Esophagus muscularis mucosa (tissue), 4 donors: Measurements from ENCODE around the gene PPP1R12A. TPM values are rescaled to one million over a fixed set of nuclear protein-coding genes. Genes with fewer than 3 reads are reported as not detected.
A peak's percentile ranks its signal among the peaks of the same experiment; 100 is the strongest.
"Not testable (repeated sequence)": the region's sequence is repeated elsewhere in the genome, so short reads cannot be mapped to it uniquely, and the experiment has no call there.

ENCODE experiments used
- DNase-seq: peaks from one replicate; pipeline ENCODE4 v3.0.0-alpha.2; 2017; ENCODE audit errors: extremely low spot score
- H3K27ac ChIP-seq, 4 donors: fragments of 200-600 bp; sonication (generic); replicated peaks in 1 of 4; 1 replicate in 3 of 4; 2 replicates in 1 of 4; pipeline ENCODE4 v1.5.1; 2016 to 2019; ENCODE audit warnings: mild to moderate bottlenecking in 1 of 4
- H3K27me3 ChIP-seq, 4 donors: fragments of 200-600 bp; sonication (generic); one replicate each; pipeline versions ENCODE4 v1.5.1 to v1.6.0; 2016 to 2019
- H3K36me3 ChIP-seq, 4 donors: fragments of 200-600 bp; sonication (generic); one replicate each; pipeline ENCODE4 v1.5.1; 2016 to 2019
- H3K4me1 ChIP-seq, 4 donors: fragments of 200-600 bp; sonication (generic); one replicate each; pipeline ENCODE4 v1.5.1; 2016 to 2019
- H3K4me3 ChIP-seq, 4 donors: fragments of 200-600 bp; sonication (generic); 1 replicate in 2 of 4; 2 replicates in 2 of 4; pipeline ENCODE4 v1.5.1; 2016 to 2019; ENCODE audit warnings: mild to moderate bottlenecking in 4 of 4, moderate library complexity in 1 of 4
- H3K9me3 ChIP-seq, 4 donors: fragments of 200-600 bp; sonication (generic); 1 replicate in 3 of 4; 2 replicates in 1 of 4; pipeline ENCODE4 v1.5.1; 2016 to 2019
- CTCF ChIP-seq, 3 experiments: fragments of 200-600 bp in 2 of 3; fragments of 450-650 bp in 1 of 3; sonication (generic) in 2 of 3; IDR thresholded peaks; one replicate each; pipeline ENCODE4 v1.5.1; 2017 to 2019; ENCODE audit warnings: antibody characterized with exemption in 3 of 3, mild to moderate bottlenecking in 2 of 3, moderate library complexity in 1 of 3
- EP300 ChIP-seq: sonication (generic); formaldehyde crosslinking; IDR thresholded peaks from one replicate; pipeline ENCODE4 v1.6.1; 2017; ENCODE audit warnings: antibody characterized with exemption
- POLR2A ChIP-seq: fragments of 450-650 bp; IDR thresholded peaks from one replicate; pipeline ENCODE4 v1.6.1; 2017; ENCODE audit warnings: antibody characterized with exemption, moderate library complexity, mild to moderate bottlenecking, low read depth
- POLR2AphosphoS5 ChIP-seq, 2 donors: sonication (generic); formaldehyde crosslinking; IDR thresholded peaks; one replicate each; pipeline ENCODE4 v1.6.1; 2017; ENCODE audit warnings: antibody characterized with exemption in 2 of 2
- WGBS: methylation state at CpG from one replicate; pipeline ENCODE4 v1.1.5; 2018; 5-methylcytosine and 5-hydroxymethylcytosine counted together
- intact Hi-C: fragments of 100-400 bp; cut with DNase I; formaldehyde crosslinking; loops from one replicate; pipeline ENCODE4 v1.15.1; 2023
- total RNA-seq, 4 donors: library from RNA; depleted of rRNA; stranded (reverse); fragments of >200 nt; gene quantifications; one replicate each; pipeline versions ENCODE4 v1.1.0 to v1.2.1, GENCODE V29; 2016

The PPP1R12A gene
- total RNA-seq, 4 donors from 2014 or later: 441 to 691 (median 542) TPM

DNA sequence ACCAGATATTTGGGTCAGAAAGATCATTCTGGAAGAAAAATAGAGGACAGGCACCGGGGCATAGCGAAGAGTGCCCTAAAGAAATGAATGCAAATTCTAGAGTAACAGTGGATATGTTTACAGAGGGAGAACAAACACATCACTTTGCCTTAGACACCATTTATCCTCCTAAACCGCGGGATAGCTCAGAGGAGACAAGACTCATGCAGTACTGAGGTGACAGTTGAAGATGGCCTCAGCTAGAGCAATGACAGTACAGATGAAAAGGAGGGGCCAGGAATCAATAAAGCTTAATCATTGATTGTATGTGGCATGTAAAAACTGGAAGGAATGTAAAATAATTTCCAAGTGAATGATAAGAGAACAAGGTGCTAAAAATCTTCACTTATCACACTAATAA, 10.5 kb upstream of the PPP1R12A start:
- H3K27me3 ChIP-seq: no peaks in the 10 kb centered on the region
- TF ChIP-seq POLR2AphosphoS5 (IDR thresholded peaks at IDR 0.05) (no peak), CTCF (IDR thresholded peaks at IDR 0.05) (no peak), EP300 (no peak), POLR2A (no peak)
- no peaks in the 10 kb centered on the region for H3K36me3 ChIP-seq
- no peak overlapping the region for H3K4me3 ChIP-seq
- WGBS: 68% methylated on average over 4 of the region's 4 CpGs
- H3K4me1 ChIP-seq: peaks cover 0 to 10% (median 6%) of the 10 kb centered on the region in 4 donors
- no peak for DNase-seq
- H3K27ac ChIP-seq: no peak overlapping the region
- H3K9me3 ChIP-seq: no peaks in the 10 kb centered on the region
- intact Hi-C loops: no loop called here

- H3K27ac ChIP-seq: no peak overlapping the region
- WGBS: 94% methylated on average over 3 of the region's 3 CpGs
- no peaks in the 10 kb centered on the region for H3K27me3 ChIP-seq
- H3K4me3 ChIP-seq: no peak overlapping the region
- intact Hi-C loops: no loop called here
- H3K36me3 ChIP-seq: no peaks in the 10 kb centered on the region
- H3K9me3 ChIP-seq: no peaks in the 10 kb centered on the region
- peaks cover 0 to 10% (median 6%) of the 10 kb centered on the region in 4 donors for H3K4me1 ChIP-seq
- DNase-seq: no peak
- TF ChIP-seq POLR2AphosphoS5 (IDR thresholded peaks at IDR 0.05) (no peak), EP300 (no peak), POLR2A (no peak)
These were observed 9.7 kb upstream of the PPP1R12A start for GRCh38 chr12:79944565-79944964.

- H3K4me3 ChIP-seq, DNase-seq, H3K9me3 ChIP-seq, intact Hi-C loops, H3K36me3 ChIP-seq, H3K27me3 ChIP-seq, H3K27ac ChIP-seq: not testable (repeated sequence)
- 89% methylated on average over 2 of the region's 2 CpGs for WGBS
- peaks cover 0 to 17% (median 14%) of the 10 kb centered on the region in 4 donors for H3K4me1 ChIP-seq
These were observed 7.9 kb upstream of the PPP1R12A start for GRCh38 chr12:79942846-79943245.

DNA sequence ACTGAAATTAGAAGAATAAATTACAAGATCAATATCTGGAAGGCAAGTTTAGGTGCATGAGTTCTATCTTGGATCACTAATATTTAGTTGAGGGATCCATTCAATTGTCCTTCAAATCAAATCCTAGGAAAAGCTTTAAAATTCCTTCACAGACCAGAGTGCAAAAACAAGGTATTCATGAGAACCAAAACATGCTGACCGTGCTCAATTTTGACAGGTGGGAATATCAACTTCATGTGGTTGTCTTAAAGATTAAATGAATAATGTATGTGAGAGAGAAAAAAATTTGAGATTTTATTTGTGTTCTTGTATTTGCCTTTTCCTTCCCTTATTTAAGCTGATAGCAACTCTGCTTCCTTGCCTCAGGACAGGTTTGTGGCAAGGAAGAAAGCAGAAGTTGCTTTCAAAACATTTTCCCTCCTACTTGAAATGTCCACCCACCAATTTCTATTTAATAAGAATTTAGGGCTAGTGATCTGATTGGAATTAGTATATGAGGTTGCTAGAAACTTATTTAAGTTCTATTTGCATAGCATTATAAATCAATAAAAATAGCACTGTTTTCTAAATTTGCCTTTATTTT, 4.9 kb upstream of the PPP1R12A start:
- Histone ChIP-seq H3K36me3 (no peaks in the 10 kb centered on the region), H3K4me3 (no peak overlapping the region), H3K27me3 (no peaks in the 10 kb centered on the region), H3K4me1 (peaks cover 12 to 29% (median 19%) of the 10 kb centered on the region in 4 donors), H3K9me3 (no peaks in the 10 kb centered on the region), H3K27ac (no peak overlapping the region)
- WGBS: 78% methylated on average over 1 of the region's 1 CpG
- no peak for DNase-seq
- intact Hi-C loops: loop anchor here (5.0 to 10.0 kb wide), 3 partner anchors 125 to 247 kb away; no protein-coding TSS in a partner anchor
- TF ChIP-seq POLR2AphosphoS5 (IDR thresholded peaks at IDR 0.05): no peak
- no peak for TF ChIP-seq POLR2A
- no peak for TF ChIP-seq EP300
- TF ChIP-seq CTCF (IDR thresholded peaks at IDR 0.05): no peak

DNA sequence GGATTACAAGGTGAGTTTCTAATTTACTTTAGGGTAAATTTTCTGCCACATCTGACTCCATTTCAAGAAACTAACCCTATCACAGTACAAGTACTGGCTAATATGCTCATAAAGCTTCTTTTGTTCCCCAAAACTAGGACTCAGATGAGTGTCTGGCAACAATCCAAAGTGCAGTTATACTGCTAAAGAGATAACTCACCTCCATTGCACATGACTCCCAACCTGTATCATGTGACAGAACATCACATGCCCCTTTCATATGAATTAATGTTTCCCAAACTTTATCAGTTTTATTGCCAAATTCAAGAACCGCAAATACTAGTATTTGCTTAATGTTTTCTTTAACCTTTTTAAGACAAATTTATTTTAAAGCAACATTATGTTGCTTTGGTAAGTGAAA, 3.9 kb upstream of the PPP1R12A start:
- H3K4me1 ChIP-seq: peaks cover 12 to 29% (median 19%) of the 10 kb centered on the region in 4 donors
- intact Hi-C loops: loop anchor here (5.0 to 10.0 kb wide), 3 partner anchors 124 to 248 kb away; no protein-coding TSS in a partner anchor
- no peaks in the 10 kb centered on the region for H3K9me3 ChIP-seq
- H3K36me3 ChIP-seq: no peaks in the 10 kb centered on the region
- TF ChIP-seq CTCF (IDR thresholded peaks at IDR 0.05) (no peak), POLR2AphosphoS5 (IDR thresholded peaks at IDR 0.05) (no peak), POLR2A (no peak), EP300 (no peak)
- no peak for DNase-seq
- peak overlapping the region in 2 of 4 donors; percentile 98 for H3K27ac ChIP-seq
- no peak overlapping the region for H3K4me3 ChIP-seq
- H3K27me3 ChIP-seq: no peaks in the 10 kb centered on the region
- WGBS: 100% methylated on average over 1 of the region's 1 CpG
